Left hindlimb (tissue), 1 donor: ENCODE results near the gene LRMDA.

Source experiments
- DNase-seq: peaks from one replicate; pipeline ENCODE4 v3.0.0-alpha.2; 2018

LRMDA gene

DNA sequence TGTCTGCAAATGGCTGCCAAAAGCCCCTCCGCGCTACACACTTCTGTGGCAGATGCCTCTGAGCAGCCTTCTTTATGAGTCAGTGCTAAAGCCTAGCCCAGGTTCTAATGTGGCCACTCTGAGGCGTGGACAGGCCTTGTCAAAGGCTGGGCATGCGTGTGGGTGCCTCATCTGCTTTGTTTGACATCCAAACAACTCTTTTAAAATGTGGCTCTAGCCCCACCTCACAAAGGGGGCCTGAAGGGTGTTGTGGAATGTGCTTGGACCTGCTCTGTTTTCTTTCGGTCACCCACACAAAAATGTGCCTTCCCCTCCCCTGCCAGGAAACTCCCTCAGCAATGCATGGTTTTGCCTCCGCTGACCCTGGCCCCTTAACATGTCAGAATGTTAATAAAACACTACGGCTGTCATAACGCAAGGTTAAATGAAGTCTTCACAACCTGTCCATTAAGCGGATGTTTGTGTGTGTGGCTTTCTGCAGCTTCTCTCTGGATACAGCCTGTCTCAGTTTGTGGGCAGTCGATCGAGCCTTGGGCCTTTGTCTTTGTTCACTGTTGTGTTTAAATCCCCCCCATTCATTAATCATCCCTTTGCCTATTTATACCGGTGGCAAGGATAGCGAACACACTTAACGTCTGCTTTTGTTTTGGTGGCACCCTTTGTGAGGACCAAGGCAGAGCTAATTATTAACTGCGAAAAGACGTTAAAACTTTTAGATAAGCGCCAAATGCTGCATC, 718.9 kb downstream of the LRMDA start:
- no peak for DNase-seq

DNA sequence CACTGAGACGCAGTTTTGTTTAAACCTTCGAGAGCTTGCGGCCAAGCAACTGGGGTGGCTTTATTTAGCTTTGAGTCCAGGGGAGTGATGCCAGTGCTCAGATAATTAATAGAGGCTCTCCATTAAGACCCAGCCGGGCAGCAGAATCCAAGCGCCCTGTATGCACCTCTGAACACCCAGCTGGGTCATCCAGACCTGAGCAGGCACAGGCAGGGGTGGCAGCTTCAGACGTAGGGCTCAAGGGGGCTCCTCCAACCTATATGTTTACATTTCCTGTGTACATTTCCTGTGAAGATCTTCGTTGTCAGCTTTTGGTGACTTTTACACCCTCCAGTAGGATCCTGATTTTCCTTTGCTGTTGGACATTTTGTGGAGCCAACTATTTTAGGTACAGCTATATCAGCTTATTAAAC, 719.5 kb downstream of the LRMDA start:
- no peak for DNase-seq

DNA sequence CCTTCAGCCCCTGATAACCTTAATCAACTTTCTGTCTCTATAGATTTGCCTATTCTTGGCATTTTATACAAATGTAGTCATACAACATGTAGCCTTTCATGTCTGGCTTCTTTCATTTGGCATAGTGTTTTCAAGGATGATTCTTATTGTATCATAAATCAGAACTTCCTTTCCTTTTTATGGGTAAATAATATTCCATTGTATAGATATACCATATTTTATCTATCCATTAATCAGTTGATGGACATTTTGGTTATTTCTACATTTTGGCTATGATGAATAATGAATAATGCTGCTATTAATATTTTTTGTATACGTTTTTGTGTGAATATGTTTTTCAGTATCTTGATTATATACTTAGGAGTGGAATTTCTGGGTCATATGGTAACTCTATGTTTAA, 720.8 kb downstream of the LRMDA start:
- no peak for DNase-seq

DNA sequence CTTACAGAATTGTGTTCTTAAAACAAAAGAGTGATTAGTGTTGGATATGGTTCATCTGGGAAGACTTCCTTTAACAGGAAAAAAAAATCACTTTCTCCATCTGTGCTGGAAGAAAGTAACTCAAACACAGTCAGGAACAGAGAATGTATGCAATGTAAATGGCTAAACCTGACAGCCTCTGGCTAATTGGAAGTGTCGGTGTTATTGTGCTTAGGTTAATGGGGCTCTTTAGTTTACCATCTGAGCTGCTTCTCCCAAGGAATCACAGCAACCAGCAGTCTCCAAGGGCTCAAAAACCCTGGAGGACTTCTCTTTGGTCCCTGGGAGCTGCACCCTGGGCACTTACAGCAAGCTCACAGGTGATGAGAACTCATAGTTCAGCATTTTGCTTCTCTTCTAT, 724.5 kb downstream of the LRMDA start:
- no peak for DNase-seq

DNA sequence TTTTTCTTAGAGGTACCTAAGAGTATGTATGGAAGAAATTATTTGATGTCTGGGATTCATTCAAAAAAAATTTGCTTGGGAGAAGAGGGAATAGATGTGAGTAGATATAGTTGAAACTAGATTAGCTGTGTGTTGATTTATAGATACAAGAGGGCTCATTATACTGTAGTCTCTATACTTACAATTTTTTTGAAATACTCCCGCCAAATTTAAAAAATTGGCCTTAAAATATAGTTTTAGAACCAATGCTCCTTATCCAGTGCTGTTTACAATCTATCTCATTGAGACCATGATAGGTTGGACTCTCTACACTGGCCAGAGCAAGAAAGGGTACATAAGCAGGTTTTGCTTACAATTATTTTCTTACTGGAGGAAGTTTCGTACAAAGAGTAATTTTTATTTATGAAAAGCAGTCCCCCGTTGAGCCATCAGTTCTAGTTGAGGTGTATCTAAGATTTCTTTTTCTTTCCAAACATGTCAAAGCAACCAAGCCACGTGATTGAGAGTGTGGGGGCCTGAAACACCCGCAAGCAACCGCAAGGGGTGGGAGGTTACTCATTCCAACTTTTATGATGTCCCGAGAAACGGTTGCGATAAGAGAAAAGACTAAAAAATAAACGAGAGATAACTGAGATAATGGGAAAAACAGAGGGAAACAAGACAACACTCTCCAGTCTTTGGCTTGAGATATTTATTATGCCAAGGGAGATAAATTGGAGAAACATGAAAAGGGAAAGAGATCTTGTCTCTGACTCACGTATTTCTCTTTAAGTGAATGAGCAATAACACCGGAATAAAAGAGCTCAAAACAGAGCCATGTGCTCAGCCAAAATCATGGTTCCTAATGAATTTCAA, 729.2 kb downstream of the LRMDA start:
- no peak for DNase-seq

DNA sequence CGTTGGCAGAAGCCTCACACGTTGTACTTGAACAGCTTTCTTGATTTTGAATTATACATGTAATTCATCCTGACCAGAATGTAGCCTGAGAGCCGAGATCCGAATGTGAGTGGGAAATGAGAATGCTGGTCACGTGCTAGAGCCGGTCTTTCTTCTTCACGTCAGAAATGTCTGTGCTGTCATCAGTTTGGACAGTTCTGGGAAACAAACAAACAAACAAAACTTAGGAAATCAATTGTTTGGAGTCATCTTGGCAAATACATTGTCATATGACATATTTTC, 729.8 kb downstream of the LRMDA start:
- no peak for DNase-seq

DNA sequence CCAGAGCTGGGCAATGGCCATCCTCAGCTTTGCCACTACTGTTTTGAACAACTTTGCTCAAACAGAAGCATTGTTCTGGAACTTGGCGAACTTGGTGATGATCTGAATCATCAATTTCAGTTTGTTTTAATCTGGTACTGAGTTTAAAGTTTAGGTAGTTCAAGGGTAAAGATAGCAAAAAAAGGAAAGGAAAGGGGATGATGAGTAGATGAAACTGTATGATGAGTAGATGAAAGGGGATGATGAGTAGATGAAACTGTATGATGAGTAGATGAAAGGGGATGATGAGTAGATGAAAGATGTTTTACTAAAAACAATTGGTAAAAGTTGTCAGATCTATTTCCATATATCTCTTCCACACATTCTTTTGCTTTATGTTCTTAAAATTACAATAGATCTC, 737.0 kb downstream of the LRMDA start:
- no peak for DNase-seq

DNA sequence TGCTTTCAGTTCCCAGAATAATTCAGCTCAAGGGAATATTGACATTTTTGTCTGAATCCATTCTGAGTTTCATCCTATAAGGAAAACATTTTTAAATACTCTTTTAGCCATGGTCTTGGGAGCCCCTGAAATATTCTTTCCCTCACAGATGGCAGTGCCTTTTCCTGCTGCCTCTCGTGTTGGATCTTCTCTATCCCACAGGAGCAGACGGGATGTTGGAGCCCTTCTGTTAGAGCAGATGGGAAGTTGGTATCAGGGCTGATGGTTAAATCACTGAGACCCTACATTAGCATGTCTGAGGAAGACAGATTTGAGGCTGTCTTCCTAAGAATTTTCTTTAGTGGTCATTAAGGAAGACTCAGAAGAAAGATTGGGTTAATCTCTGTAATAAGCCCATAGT, 737.8 kb downstream of the LRMDA start:
- no peak for DNase-seq

DNA sequence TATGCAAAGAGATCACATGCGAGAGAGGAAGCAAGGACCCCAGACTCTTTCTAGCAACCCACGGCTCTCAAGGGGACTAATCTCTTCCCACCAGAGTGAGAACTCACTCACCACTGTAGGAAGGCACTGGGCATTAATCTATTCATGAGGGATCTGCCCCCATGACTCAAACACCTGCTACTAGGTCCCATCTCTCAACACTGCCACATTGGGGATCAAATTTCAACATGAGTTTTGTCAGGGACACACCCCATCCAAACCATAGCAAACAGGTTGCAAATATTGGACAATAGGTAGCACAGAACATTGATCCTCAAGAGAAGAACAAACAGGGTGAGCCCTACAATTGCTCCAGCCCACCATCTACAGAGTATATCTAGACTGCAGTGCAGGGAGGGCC, 740.6 kb downstream of the LRMDA start:
- no peak for DNase-seq

DNA sequence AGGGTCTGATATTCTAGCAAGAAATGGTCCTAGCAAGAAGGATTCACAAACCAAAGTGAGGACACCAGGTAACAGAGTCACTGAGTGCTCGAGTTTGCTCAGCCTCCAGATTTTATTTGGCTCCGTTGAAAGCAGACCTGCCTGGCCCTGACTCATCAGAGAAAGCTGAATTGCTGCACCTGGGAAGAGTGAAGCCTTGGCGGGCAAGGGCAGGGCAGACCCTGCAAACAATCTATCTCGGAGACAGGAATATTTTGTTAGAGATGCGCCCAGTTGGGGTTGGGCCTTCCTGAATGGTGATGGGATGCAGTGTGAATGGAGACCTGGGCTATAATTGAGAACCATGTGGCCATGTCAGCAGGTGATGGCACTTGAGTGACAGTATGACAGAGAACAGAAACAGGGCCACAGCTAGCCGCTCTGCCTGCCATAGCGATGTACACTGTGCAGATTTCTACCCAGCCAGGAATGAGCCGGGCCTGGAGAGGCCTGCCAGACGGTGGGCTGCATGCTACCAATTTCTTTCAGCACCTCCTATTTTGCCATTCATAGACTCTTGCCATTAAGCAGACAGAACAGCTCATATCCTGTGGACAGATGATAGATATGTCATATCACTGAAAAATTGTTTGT, 744.2 kb downstream of the LRMDA start:
- DNase-seq: no peak

DNA sequence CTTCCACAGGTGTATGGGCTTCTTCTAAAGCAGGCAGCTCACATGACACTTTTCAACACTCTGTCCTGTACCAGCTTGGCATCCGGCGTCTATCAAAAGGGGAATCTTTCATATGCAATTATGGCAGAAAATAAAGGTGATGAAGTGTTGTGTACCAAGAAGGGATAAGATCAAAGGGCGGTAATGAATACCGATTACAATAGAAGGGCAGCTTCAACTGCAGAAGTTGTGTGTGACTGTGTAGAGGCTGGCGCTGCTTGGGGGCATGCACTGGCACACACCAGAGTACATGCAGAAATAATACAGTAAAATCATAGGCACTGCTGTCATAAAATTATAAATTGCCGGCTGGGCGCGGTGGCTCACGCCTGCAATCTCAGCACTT, 744.7 kb downstream of the LRMDA start:
- no peak for DNase-seq

DNA sequence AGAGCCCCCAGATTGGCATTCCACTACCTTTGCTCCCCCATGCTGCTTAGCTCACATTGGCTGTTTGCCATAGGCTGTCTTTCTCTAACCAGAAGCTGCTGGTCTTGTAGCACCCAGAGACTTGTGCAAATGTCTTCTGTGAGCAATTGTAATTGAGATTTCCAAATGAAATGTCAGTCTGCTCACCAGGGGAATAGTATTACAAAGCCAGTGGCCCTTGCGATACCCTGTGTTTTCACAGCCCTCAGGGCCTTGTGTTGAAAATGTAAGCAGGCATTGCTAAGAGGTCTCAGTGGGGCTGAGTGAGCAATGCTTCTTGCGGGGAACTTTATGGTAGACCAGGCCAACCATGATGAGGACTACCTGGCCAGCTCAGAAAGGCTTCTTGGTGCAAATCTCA, 746.5 kb downstream of the LRMDA start:
- no peak for DNase-seq

DNA sequence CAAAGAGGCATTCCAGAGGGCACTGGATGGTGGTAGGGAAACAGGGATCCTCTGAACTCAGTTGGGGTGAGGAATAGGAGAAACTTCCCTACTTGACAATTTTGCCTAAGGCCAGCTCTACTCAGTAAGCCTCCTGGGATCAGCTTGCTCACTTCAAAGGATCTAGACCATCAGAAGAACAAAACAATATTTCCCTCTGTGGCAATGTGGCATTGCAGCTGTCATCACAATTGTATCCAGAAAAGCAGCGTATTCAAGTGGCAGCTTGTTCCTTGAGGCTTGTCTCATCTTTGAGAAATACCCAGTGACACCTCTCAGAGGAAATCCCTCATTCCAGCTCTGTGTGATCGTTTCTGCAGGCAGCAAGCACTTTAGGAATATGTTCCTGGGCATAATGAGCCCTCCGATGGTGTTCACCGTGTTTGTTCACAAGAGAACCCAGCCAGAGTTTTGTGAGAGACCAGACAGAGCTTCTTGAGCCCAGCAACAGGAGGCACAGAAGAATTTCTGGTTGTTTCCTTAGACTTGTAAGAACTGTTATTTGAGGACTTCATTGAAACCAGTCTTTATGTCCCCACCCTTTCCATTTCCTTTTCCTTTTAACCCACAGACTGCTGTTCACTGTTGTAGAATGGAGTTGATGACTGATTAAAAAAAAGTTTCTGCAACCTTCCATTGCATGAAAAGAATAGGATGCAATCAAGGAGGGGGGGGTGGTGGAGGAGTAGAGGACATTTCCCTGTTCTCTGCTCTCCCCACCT, 747.3 kb downstream of the LRMDA start:
- no peak for DNase-seq

DNA sequence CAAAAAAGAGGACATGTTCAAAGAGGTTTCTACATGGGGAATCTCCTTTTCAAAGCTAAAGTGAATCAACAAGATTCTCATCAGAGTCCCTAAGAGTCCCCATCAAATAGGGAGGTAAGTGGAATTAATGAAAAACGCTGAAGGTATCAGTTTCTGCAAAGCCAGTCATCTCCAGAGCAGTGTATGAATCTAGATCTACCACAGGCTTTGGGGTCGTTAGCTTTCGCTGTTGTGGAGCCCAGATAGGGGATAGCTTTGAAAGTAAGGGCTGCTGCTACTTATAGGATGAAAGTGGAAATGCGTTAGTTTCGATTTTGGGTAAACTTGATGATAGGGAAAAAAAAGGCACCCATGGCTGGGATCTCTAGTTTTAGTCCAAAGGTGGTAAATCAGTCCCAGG, 748.4 kb downstream of the LRMDA start:
- no peak for DNase-seq

DNA sequence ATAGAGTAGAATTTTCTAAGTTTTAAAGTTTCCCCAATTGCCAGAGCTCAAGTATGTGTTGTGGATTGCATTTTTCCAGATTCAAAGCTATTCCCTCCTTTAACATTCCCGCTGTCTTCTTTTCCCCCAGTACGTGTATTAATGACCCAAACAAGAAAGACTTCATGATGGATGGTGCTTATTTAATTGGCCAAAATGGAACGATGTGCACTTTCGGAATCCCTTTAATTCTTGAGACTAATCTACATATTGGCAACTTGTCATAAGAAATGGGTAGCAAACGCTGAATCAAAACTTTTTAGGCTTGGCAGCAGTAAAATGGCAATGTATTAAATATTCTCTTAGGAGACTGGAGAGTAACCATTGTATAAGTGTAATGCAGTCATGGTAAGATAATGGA, 753.2 kb downstream of the LRMDA start:
- DNase-seq: no peak

DNA sequence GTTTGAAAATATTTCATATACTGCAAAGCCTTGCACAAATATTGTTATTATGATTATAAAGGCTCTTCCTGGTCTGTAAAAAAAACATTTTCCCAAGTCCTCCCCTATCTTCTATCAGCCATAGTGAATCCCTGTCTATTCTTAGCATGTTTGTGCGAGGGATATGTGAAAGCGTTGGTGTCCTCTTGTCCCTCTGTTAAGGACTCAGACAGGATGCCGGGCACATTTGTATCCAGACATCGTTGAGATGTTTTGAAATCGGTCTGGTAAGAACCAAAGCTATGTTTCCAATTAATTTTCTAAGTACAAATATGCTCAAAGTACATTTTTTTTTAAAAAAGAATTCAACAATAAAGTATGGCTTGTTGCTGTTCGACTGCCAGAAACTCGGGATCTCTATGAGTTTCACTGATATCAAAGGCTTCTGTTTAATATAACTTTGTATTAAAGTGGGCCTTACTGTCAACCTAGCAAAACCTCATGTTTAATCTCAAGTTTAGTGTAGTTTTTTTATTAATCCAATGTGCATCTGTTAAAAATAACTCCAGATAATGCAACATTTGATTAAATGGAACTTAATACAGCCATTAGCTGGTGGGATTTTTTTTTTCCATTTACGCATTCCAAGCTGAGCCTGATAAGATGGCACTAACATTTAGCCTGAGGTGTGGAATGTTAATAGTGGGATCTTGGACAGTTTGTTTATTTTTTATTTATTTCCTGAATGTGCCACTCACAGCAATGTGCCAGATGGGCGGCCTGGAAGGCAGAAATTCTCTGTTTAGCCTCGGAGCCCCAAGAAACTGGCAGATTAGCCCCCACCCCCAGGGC, 754.3 kb downstream of the LRMDA start:
- no peak for DNase-seq

DNA sequence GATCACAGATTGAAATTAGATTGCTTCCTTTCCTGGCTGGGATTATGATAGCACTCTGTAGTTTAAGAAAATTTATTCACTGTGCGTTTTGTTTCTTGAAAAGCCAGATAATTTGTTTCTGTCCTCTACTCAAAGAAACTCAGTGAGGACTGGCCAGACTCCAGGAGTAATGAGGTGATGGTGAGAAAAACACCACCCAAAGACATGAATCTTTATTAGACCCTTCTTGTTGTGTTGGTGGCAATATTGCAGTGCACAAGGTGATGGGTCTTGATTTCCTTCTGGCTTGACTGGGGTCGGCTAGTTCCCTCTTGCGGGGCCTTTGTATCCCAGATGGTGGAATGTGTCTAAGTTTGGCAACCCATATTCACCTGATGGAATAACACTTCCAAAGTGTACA, 756.8 kb downstream of the LRMDA start:
- no peak for DNase-seq

DNA sequence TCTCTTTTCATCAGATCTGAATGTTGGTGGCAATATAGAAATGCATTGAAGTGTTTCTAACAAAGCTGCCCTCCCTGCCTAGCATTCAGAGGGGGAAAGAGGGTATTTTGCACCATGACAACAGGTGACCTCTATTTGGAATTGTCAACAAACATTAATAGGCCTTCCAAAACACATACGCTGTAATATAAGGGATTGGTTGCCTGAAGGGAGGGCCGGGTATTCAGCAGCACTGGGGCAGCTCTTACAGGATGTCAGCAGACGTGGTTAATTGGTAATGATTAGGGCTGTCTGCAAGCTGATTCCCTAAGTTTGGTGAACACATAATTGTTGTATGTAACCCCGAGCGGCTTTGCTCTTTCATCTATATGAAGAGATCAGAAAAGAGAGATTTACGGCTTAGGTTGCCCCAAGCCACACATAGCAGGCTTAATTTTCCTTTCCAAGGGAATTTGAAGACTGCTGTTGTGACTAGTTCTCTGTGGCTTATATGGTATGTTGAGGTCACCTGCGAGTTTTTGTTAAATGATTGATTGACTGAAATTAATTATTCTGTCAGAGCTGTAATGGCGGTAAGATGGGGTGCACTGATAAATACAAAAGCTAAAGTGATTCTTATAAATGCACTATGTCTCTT, 759.3 kb downstream of the LRMDA start:
- DNase-seq: no peak

DNA sequence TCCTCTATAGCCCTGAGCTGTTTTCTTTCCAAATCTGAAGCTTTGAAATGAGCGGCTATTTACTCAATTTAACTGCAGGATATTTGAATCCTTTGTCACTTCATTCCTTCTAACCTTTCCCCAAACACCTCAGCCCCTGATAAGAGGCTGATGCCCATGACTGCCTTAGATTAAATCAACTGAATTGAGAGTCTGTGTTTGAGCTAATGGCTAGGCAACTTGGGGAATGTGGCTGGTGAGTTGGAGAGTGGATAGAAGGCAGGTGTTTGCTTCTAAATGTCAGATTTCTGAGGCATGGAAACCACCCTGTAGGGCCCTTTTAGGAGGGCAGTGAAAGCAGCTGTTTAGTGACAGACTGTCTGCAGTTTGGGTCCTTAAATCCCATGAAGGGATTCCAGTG, 759.9 kb downstream of the LRMDA start:
- DNase-seq: no peak

DNA sequence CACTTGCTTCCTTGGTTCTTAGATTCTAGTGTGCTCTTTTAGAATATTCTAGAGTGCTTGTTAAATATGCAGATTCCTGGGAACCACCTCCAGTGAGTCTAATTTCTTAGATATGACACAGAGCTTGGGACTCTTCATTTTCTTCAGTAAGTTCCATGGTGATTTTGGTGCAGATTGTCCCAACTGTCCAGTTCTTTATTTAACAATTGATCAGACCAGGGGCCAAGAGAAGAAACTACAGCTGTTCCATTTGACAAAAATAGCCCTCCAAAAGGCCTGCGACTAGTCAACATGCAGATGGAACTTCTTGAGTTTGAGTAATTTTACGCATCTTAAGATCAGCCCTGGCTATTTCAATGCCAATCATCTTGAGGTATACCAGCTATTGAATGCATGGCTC, 760.7 kb downstream of the LRMDA start:
- DNase-seq: no peak

DNA sequence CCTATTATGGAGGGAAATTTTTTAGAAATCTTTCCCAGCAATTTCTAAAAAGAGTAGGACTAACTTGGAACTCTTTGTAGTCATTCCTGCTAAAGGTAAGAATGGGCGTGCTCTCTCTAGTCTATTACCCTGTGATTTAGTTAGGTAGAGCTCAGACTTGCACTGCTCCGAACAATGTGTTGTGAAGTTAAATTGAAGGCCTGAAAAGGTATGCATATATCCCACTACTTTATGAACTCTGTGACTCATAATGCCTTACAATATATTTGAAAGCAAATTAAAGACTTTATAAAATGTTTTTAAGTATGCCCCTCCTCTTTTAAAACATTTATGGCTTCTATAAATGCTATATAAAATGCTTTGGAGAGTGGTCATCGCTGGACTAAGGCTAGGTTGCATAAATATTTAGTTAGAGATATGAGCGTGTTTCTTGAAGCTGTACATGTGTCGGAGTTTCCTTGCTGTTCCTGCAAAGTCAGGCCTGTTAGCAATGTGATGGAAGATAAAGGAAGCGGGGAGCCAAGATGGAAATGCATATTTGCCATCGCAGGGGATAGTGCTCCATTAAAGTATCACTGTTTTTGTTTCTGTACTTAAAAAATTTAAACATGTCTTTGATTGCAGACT, 761.4 kb downstream of the LRMDA start:
- no peak for DNase-seq
